GM20000 (cell line): Measurements from ENCODE around the gene NAV2.

Experiments
- DNase-seq: peaks from one replicate; pipeline ENCODE4 v3.0.0; 2012; ENCODE audit warnings: low spot score
- CTCF ChIP-seq: IDR thresholded peaks from 2 replicates; pipeline ENCODE4 v1.5.1; 2012; ENCODE audit warnings: mild to moderate bottlenecking, control low read depth; ENCODE audit errors: extremely low read depth, missing control alignments

The NAV2 gene

GRCh38 chr11:20015529-20016427 is 303.1 kb downstream of the NAV2 start:
- no peak for DNase-seq
- no peak for TF ChIP-seq CTCF

- DNase-seq: no peak
- TF ChIP-seq CTCF: no peak
Observed at GRCh38 chr11:20016526-20016925, 303.9 kb downstream of the NAV2 start.

GRCh38 chr11:20017320-20017719 is 304.7 kb downstream of the NAV2 start:
- TF ChIP-seq CTCF: no peak
- DNase-seq: no peak

GRCh38 chr11:20020198-20020597 is 307.6 kb downstream of the NAV2 start:
- DNase-seq: no peak
- no peak for TF ChIP-seq CTCF

- no peak for DNase-seq
- no peak for TF ChIP-seq CTCF
Observed at GRCh38 chr11:20020716-20021115, 308.1 kb downstream of the NAV2 start.

GRCh38 chr11:20021212-20021611 is 308.6 kb downstream of the NAV2 start:
- TF ChIP-seq CTCF: no peak
- no peak for DNase-seq

- DNase-seq: no peak
- TF ChIP-seq CTCF: no peak
Observed at GRCh38 chr11:20021771-20022362, 309.2 kb downstream of the NAV2 start.
